ENCODE measurements around the gene GPSM3.
"Not testable (repeated sequence)": the region's sequence is repeated elsewhere in the genome, so short reads cannot be mapped to it uniquely, and the experiment has no call there.

GPSM3 gene

GRCh38 chr6:32194825-32195651, 2.6 kb upstream of the GPSM3 start:
- Histone ChIP-seq H3K36me3 (ENCODE audit: control insufficient read depth in 1 of 2, insufficient read depth in 2 of 2, low read length in 2 of 2) (no peaks in the 10 kb centered on the region), H3K27me3 (ENCODE audit: control insufficient read depth in 1 of 2, insufficient read depth in 2 of 2, low read length in 2 of 2) (no peaks in the 10 kb centered on the region), H3K27ac (ENCODE audit: low read depth, low read length) (peak overlapping the region; percentile 78), H3K9ac (ENCODE audit: low read depth in 1 of 2, low read length in 2 of 2) (peak overlapping the region; percentile 50 to 71), H3K4me1 (ENCODE audit: control insufficient read depth in 1 of 2, insufficient read depth in 2 of 2, low read length in 2 of 2) (peaks cover 41 to 46% of the 10 kb centered on the region in 2 donors), H3K4me3 (ENCODE audit: low read depth in 1 of 2, low read length in 2 of 2) (peak overlapping the region; percentile 50 to 63), H3K9me3 (ENCODE audit: control insufficient read depth in 1 of 2, low read length in 2 of 2) (no peaks in the 10 kb centered on the region)

- peak overlapping the region in 1 of 2 donors; percentile 71 for H3K9ac ChIP-seq (ENCODE audit: low read depth in 1 of 2, low read length in 2 of 2)
- peaks cover 41 to 46% of the 10 kb centered on the region in 2 donors for H3K4me1 ChIP-seq (ENCODE audit: control insufficient read depth in 1 of 2, insufficient read depth in 2 of 2, low read length in 2 of 2)
Observed at GRCh38 chr6:32194388-32194787, 1.9 kb upstream of the GPSM3 start.

GRCh38 chr6:32193096-32193495, 653 bp upstream of the GPSM3 start:
- Histone ChIP-seq H3K9ac (ENCODE audit: low read depth in 1 of 2, low read length in 2 of 2) (peak overlapping the region; percentile 69 to 85), H3K4me3 (ENCODE audit: low read depth in 1 of 2, low read length in 2 of 2) (peak overlapping the region; percentile 66 to 67), H3K4me1 (ENCODE audit: control insufficient read depth in 1 of 2, insufficient read depth in 2 of 2, low read length in 2 of 2) (peaks cover 54 to 58% of the 10 kb centered on the region in 2 donors), H3K27ac (ENCODE audit: low read depth, low read length) (peak overlapping the region; percentile 94)
- H3K27me3 ChIP-seq (ENCODE audit: control insufficient read depth in 1 of 2, insufficient read depth in 2 of 2, low read length in 2 of 2); H3K36me3 ChIP-seq (ENCODE audit: control insufficient read depth in 1 of 2, insufficient read depth in 2 of 2, low read length in 2 of 2); H3K9me3 ChIP-seq (ENCODE audit: control insufficient read depth in 1 of 2, low read length in 2 of 2): not testable (repeated sequence)

More at GRCh38 chr6:32194388-32194787, 1.9 kb upstream of the GPSM3 start:
- Histone ChIP-seq H3K4me3 (ENCODE audit: low read depth in 1 of 2, low read length in 2 of 2) (no peak overlapping the region), H3K27me3 (ENCODE audit: control insufficient read depth in 1 of 2, insufficient read depth in 2 of 2, low read length in 2 of 2) (no peaks in the 10 kb centered on the region), H3K27ac (ENCODE audit: low read depth, low read length) (peak overlapping the region; percentile 78), H3K9me3 (ENCODE audit: control insufficient read depth in 1 of 2, low read length in 2 of 2) (no peaks in the 10 kb centered on the region), H3K36me3 (ENCODE audit: control insufficient read depth in 1 of 2, insufficient read depth in 2 of 2, low read length in 2 of 2) (no peaks in the 10 kb centered on the region)

- H3K4me1 ChIP-seq (ENCODE audit: control insufficient read depth in 1 of 2, insufficient read depth in 2 of 2, low read length in 2 of 2), result peaks cover 59 to 62% of the 10 kb centered on the region in 2 donors
Observed at GRCh38 chr6:32191696-32192607, 491 bp downstream of the GPSM3 start.

GRCh38 chr6:32190911-32191677, 1.3 kb downstream of the GPSM3 start:
- Histone ChIP-seq H3K9ac (ENCODE audit: low read depth in 1 of 2, low read length in 2 of 2) (peak overlapping the region; percentile 85 to 86), H3K27ac (ENCODE audit: low read depth, low read length) (peak overlapping the region; percentile 94), H3K36me3 (ENCODE audit: control insufficient read depth in 1 of 2, insufficient read depth in 2 of 2, low read length in 2 of 2) (peaks cover 7 to 18% of the 10 kb centered on the region in 2 donors), H3K9me3 (ENCODE audit: control insufficient read depth in 1 of 2, low read length in 2 of 2) (no peaks in the 10 kb centered on the region), H3K27me3 (ENCODE audit: control insufficient read depth in 1 of 2, insufficient read depth in 2 of 2, low read length in 2 of 2) (no peaks in the 10 kb centered on the region), H3K4me1 (ENCODE audit: control insufficient read depth in 1 of 2, insufficient read depth in 2 of 2, low read length in 2 of 2) (peaks cover 57 to 60% of the 10 kb centered on the region in 2 donors), H3K4me3 (ENCODE audit: low read depth in 1 of 2, low read length in 2 of 2) (peak overlapping the region; percentile 67 to 77)

More at GRCh38 chr6:32191696-32192607, 491 bp downstream of the GPSM3 start:
- peak overlapping the region; percentile 67 to 75 for H3K4me3 ChIP-seq (ENCODE audit: low read depth in 1 of 2, low read length in 2 of 2)
- peaks cover under 1 to 11% of the 10 kb centered on the region in 2 donors for H3K36me3 ChIP-seq (ENCODE audit: control insufficient read depth in 1 of 2, insufficient read depth in 2 of 2, low read length in 2 of 2)
- no peaks in the 10 kb centered on the region for H3K27me3 ChIP-seq (ENCODE audit: control insufficient read depth in 1 of 2, insufficient read depth in 2 of 2, low read length in 2 of 2)
- H3K9me3 ChIP-seq (ENCODE audit: control insufficient read depth in 1 of 2, low read length in 2 of 2), result no peaks in the 10 kb centered on the region
- H3K9ac ChIP-seq (ENCODE audit: low read depth in 1 of 2, low read length in 2 of 2), result peak overlapping the region; percentile 85 to 86
- peak overlapping the region; percentile 94 for H3K27ac ChIP-seq (ENCODE audit: low read depth, low read length)

GRCh38 chr6:32190054-32190851, 2.2 kb downstream of the GPSM3 start, which contains the start of gene PBX2:
Gene PBX2, minus strand, starts transcription at chr6:32190202. Its CDS starts 287 bp downstream, at chr6:32189915.
- H3K4me3 ChIP-seq (ENCODE audit: low read depth in 1 of 2, low read length in 2 of 2), result peak within 1 kb of the TSS; percentile 77 to 85
- H3K36me3 ChIP-seq (ENCODE audit: control insufficient read depth in 1 of 2, insufficient read depth in 2 of 2, low read length in 2 of 2), result peaks cover 7 to 18% of the 10 kb centered on the region in 2 donors
- H3K9me3 ChIP-seq (ENCODE audit: control insufficient read depth in 1 of 2, low read length in 2 of 2), result no peaks in the 10 kb centered on the region
- H3K27me3 ChIP-seq (ENCODE audit: control insufficient read depth in 1 of 2, insufficient read depth in 2 of 2, low read length in 2 of 2), result no peaks in the 10 kb centered on the region
- peak within 1 kb of the TSS; percentile 94 for H3K27ac ChIP-seq (ENCODE audit: low read depth, low read length)
- H3K4me1 ChIP-seq (ENCODE audit: control insufficient read depth in 1 of 2, insufficient read depth in 2 of 2, low read length in 2 of 2), result peaks cover 57 to 60% of the 10 kb centered on the region in 2 donors
- peak within 1 kb of the TSS; percentile 85 to 86 for H3K9ac ChIP-seq (ENCODE audit: low read depth in 1 of 2, low read length in 2 of 2)

GRCh38 chr6:32189742-32190053, 2.7 kb downstream of the GPSM3 start:
- H3K9me3 ChIP-seq (ENCODE audit: control insufficient read depth in 1 of 2, low read length in 2 of 2), result no peaks in the 10 kb centered on the region
- no peaks in the 10 kb centered on the region for H3K27me3 ChIP-seq (ENCODE audit: control insufficient read depth in 1 of 2, insufficient read depth in 2 of 2, low read length in 2 of 2)
- peak overlapping the region; percentile 84 for H3K27ac ChIP-seq (ENCODE audit: low read depth, low read length)
- peak overlapping the region; percentile 85 for H3K9ac ChIP-seq (ENCODE audit: low read depth in 1 of 2, low read length in 2 of 2)
- peaks cover 51 to 56% of the 10 kb centered on the region in 2 donors for H3K4me1 ChIP-seq (ENCODE audit: control insufficient read depth in 1 of 2, insufficient read depth in 2 of 2, low read length in 2 of 2)
- H3K36me3 ChIP-seq (ENCODE audit: control insufficient read depth in 1 of 2, insufficient read depth in 2 of 2, low read length in 2 of 2), result peaks cover 7 to 18% of the 10 kb centered on the region in 2 donors
- H3K4me3 ChIP-seq (ENCODE audit: low read depth in 1 of 2, low read length in 2 of 2), result peak overlapping the region; percentile 74 to 85

- Histone ChIP-seq H3K9me3 (ENCODE audit: control insufficient read depth in 1 of 2, low read length in 2 of 2) (no peaks in the 10 kb centered on the region), H3K27me3 (ENCODE audit: control insufficient read depth in 1 of 2, insufficient read depth in 2 of 2, low read length in 2 of 2) (no peaks in the 10 kb centered on the region), H3K9ac (ENCODE audit: low read depth in 1 of 2, low read length in 2 of 2) (peak overlapping the region; percentile 85), H3K27ac (ENCODE audit: low read depth, low read length) (peak overlapping the region; percentile 84), H3K36me3 (ENCODE audit: control insufficient read depth in 1 of 2, insufficient read depth in 2 of 2, low read length in 2 of 2) (peaks cover 10 to 18% of the 10 kb centered on the region in 2 donors), H3K4me3 (ENCODE audit: low read depth in 1 of 2, low read length in 2 of 2) (peak overlapping the region; percentile 74 to 85), H3K4me1 (ENCODE audit: control insufficient read depth in 1 of 2, insufficient read depth in 2 of 2, low read length in 2 of 2) (peaks cover 46 to 54% of the 10 kb centered on the region in 2 donors)
Observed at GRCh38 chr6:32189069-32189741, 3.2 kb downstream of the GPSM3 start.
